Activated CD8-positive, alpha-beta T cell treated with anti-CD3 and anti-CD28 coated beads, Interleukin-2, amount 10 ng/mL, durations not matched to agents 7 days and 5 days (primary cell): ENCODE results near the gene MTA3. TPM values are rescaled to one million over a fixed set of nuclear protein-coding genes. Genes with fewer than 3 reads are reported as not detected.
"Not testable (repeated sequence)": the region's sequence is repeated elsewhere in the genome, so short reads cannot be mapped to it uniquely, and the experiment has no call there.

Experiments
- ATAC-seq: fragments of 150-1000 bp; cut with Tn5 transposase; one replicate; pipeline ENCODE4 v1.10.0; 2021; ENCODE audit warnings: moderate library complexity
- CTCF ChIA-PET: fragments of 350-600 bp; sonication (Branson Sonifier 250); formaldehyde crosslinking; loops from one replicate; lab custom pipeline; 2021; ENCODE audit warnings: antibody characterized with exemption; lab: Charles Lee
- POLR2A ChIA-PET: fragments of 350-600 bp; sonication (Branson Sonifier 250); formaldehyde crosslinking; loops from one replicate; lab custom pipeline; 2021; ENCODE audit warnings: antibody characterized with exemption; lab: Charles Lee
- DNase-seq: peaks from one replicate; pipeline ENCODE4 v3.0.0-alpha.2; 2020
- H3K27ac Mint-ChIP-seq: one replicate; pipeline ENCODE4 v1.8.0; 2021; ENCODE audit warnings: mild to moderate bottlenecking, mixed read lengths
- H3K27me3 Mint-ChIP-seq: one replicate; pipeline ENCODE4 v1.8.0; 2021; ENCODE audit warnings: low read depth, mixed read lengths
- H3K36me3 Mint-ChIP-seq: one replicate; pipeline ENCODE4 v1.8.0; 2021; ENCODE audit warnings: low read depth, mixed read lengths
- H3K4me1 Mint-ChIP-seq: one replicate; pipeline ENCODE4 v1.8.0; 2021; ENCODE audit warnings: low read depth, mixed read lengths
- H3K4me3 Mint-ChIP-seq: one replicate; pipeline ENCODE4 v1.8.0; 2021; ENCODE audit warnings: mild to moderate bottlenecking, mixed read lengths
- H3K9me3 Mint-ChIP-seq: one replicate; pipeline ENCODE4 v1.8.0; 2022; ENCODE audit warnings: mixed read lengths; ENCODE audit not compliant: insufficient read depth
- total RNA-seq, 2 experiments: library from RNA; stranded (reverse); gene quantifications; one replicate each; pipeline ENCODE4 v1.2.3, GENCODE V29; 2021

MTA3 gene
- total RNA-seq, 2 experiments from 2014 or later, result 26.2 to 33.4 TPM

GRCh38 chr2:42721898-42722297 lies 153.5 kb downstream of the MTA3 start:
- Mint-ChIP-seq H3K27ac (no peak overlapping the region), H3K27me3 (no peaks in the 10 kb centered on the region), H3K9me3 (no peaks in the 10 kb centered on the region), H3K4me3 (no peak overlapping the region), H3K36me3 (peaks cover 4% of the 10 kb centered on the region), H3K4me1 (peaks cover 9% of the 10 kb centered on the region)
- CTCF ChIA-PET, result interaction anchor here (1.2 kb wide), 1 partner anchor 15 kb away, joined by 4 read pairs; no protein-coding TSS in a partner anchor
- POLR2A ChIA-PET, result no interaction called here
- ATAC-seq (no peak), DNase-seq (no peak)

GRCh38 chr2:42722320-42723190 lies 154.1 kb downstream of the MTA3 start:
- no peak overlapping the region for H3K4me3 Mint-ChIP-seq
- no peaks in the 10 kb centered on the region for H3K27me3 Mint-ChIP-seq
- H3K4me1 Mint-ChIP-seq, result peaks cover 9% of the 10 kb centered on the region
- peaks cover 4% of the 10 kb centered on the region for H3K36me3 Mint-ChIP-seq
- H3K27ac Mint-ChIP-seq, result no peak overlapping the region
- no peaks in the 10 kb centered on the region for H3K9me3 Mint-ChIP-seq
- ChIA-PET CTCF (interaction anchor here (1.2 kb wide), 1 partner anchor 16 kb away, joined by 4 read pairs; no protein-coding TSS in a partner anchor), POLR2A (no interaction called here)
- DNase-seq (no peak), ATAC-seq (peak; percentile 55)

DNA sequence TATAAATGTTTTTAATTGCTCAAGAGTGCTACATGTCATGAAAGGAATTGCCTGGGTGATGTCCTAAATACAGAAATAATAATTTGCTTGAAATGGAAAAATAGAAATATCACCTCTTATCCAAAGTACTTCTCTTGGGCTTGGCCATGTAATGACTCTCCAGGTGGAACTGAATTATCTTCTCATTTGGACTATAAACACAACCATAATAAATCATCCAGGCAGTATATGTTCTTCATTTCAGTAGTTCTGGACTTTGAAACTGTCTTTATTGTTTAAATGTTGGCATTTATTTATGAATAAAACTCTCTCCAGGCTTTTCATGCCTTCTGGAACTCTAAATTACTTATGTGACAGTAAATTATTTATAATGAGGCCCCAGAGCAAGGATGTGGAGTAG lies 155.0 kb downstream of the MTA3 start:
- H3K27ac Mint-ChIP-seq, result no peak overlapping the region
- peaks cover 9% of the 10 kb centered on the region for H3K4me1 Mint-ChIP-seq
- CTCF ChIA-PET, result no interaction called here
- no peaks in the 10 kb centered on the region for H3K9me3 Mint-ChIP-seq
- no peak overlapping the region for H3K4me3 Mint-ChIP-seq
- no peaks in the 10 kb centered on the region for H3K27me3 Mint-ChIP-seq
- POLR2A ChIA-PET, result no interaction called here
- H3K36me3 Mint-ChIP-seq, result peaks cover 4% of the 10 kb centered on the region
- ATAC-seq (no peak), DNase-seq (no peak)

- peaks cover 5% of the 10 kb centered on the region for H3K9me3 Mint-ChIP-seq
- no peaks in the 10 kb centered on the region for H3K27me3 Mint-ChIP-seq
- no peak overlapping the region for H3K27ac Mint-ChIP-seq
- peaks cover 9% of the 10 kb centered on the region for H3K4me1 Mint-ChIP-seq
- ChIA-PET POLR2A (no interaction called here), CTCF (no interaction called here)
- no peak for DNase-seq
- no peak overlapping the region for H3K4me3 Mint-ChIP-seq
- peaks cover 9% of the 10 kb centered on the region for H3K36me3 Mint-ChIP-seq
- no peak for ATAC-seq
These were observed 156.5 kb downstream of the MTA3 start for GRCh38 chr2:42724886-42725285.

- Mint-ChIP-seq H3K9me3 (peaks cover 11% of the 10 kb centered on the region), H3K27me3 (no peaks in the 10 kb centered on the region), H3K4me3 (no peak overlapping the region), H3K36me3 (peaks cover 17% of the 10 kb centered on the region), H3K27ac (no peak overlapping the region), H3K4me1 (peaks cover 9% of the 10 kb centered on the region)
- DNase-seq, result no peak
- peak; percentile 27 for ATAC-seq
- ChIA-PET POLR2A (no interaction called here), CTCF (no interaction called here)
These were observed 157.2 kb downstream of the MTA3 start for GRCh38 chr2:42725657-42726056.

DNA sequence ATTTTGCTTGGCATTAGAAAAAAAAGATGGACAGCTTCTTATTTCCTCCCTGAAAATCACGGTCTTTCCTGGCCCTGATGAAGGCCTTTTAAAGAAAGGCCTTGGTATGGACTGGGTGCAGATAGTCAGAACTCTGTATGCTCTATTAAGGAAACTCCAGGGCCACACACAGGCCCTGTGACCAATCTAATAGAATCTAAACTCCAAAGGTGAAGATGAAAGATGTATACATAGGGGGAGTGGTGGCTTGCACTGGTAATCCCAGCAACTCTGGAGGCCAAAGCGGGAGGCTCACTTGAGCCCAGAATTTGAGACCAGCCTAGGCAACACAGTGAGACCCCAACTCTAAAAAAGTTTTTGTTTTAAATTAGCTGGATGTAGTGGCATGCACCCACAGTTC lies 158.2 kb downstream of the MTA3 start:
- ChIA-PET CTCF (no interaction called here), POLR2A (no interaction called here)
- peaks cover 9% of the 10 kb centered on the region for H3K4me1 Mint-ChIP-seq

DNA sequence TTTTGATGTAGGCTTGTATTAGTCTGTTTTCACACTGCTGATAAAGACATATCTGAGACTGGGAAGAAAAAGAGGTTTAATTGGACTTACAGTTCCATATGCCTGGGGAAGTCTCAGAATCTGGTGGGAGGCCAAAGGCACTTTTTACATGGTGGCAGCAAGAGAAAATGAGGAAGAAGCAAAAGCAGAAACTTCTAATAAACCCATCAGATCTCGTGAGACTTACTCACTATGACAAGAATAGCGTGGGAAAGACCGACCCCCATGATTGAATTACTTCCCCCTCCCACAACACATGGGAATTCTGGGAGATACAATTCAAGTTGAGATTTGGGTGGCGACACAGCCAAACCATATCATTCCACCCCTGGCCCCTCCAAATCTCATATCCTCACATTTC lies 162.9 kb downstream of the MTA3 start:
- DNase-seq, H3K4me1 Mint-ChIP-seq, CTCF ChIA-PET, POLR2A ChIA-PET, ATAC-seq, H3K4me3 Mint-ChIP-seq, H3K27me3 Mint-ChIP-seq, H3K27ac Mint-ChIP-seq: not testable (repeated sequence)
- peaks cover 57% of the 10 kb centered on the region for H3K36me3 Mint-ChIP-seq
- peaks cover 41% of the 10 kb centered on the region for H3K9me3 Mint-ChIP-seq

More for the DNA sequence above, 158.2 kb downstream of the MTA3 start:
- H3K4me3 Mint-ChIP-seq, result no peak overlapping the region
- DNase-seq (no peak), ATAC-seq (no peak)
- H3K27ac Mint-ChIP-seq, result no peak overlapping the region
- H3K36me3 Mint-ChIP-seq, result peaks cover 23% of the 10 kb centered on the region
- no peaks in the 10 kb centered on the region for H3K27me3 Mint-ChIP-seq
- H3K9me3 Mint-ChIP-seq, result peaks cover 17% of the 10 kb centered on the region

DNA sequence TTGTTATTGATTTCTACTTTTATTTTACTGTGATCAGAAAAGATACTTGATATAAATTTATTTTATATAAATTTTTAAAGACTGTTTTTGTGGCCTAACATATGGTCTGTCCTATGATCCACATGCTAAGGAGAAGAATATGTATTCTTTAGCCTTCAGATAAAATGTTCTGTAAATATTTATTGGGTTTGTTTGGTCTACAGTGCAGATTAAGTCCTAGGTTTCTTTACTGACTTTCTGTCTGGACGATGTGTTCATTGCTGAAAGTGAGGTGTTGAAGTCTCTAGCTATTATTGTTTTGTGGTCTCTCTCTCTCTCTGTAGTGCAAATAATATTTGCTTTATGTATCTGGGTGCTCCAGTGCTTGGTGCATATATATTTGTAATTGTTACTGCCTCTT lies 165.4 kb downstream of the MTA3 start:
- no peak for ATAC-seq
- POLR2A ChIA-PET, result no interaction called here
- H3K27me3 Mint-ChIP-seq, result no peaks in the 10 kb centered on the region

GRCh38 chr2:42736598-42737322 lies 168.3 kb downstream of the MTA3 start:
- DNase-seq (no peak), ATAC-seq (no peak)
- ChIA-PET CTCF (no interaction called here), POLR2A (no interaction called here)
- Mint-ChIP-seq H3K27ac (no peak overlapping the region), H3K4me1 (peaks cover 6% of the 10 kb centered on the region), H3K27me3 (no peaks in the 10 kb centered on the region), H3K4me3 (no peak overlapping the region), H3K9me3 (peaks cover 39% of the 10 kb centered on the region), H3K36me3 (peaks cover 74% of the 10 kb centered on the region)

More for the DNA sequence above, 165.4 kb downstream of the MTA3 start:
- peaks cover 77% of the 10 kb centered on the region for H3K36me3 Mint-ChIP-seq
- H3K4me3 Mint-ChIP-seq, result no peak overlapping the region
- no peak overlapping the region for H3K27ac Mint-ChIP-seq
- H3K4me1 Mint-ChIP-seq, result peaks cover 2% of the 10 kb centered on the region
- CTCF ChIA-PET, result no interaction called here
- peaks cover 48% of the 10 kb centered on the region for H3K9me3 Mint-ChIP-seq
- DNase-seq, result no peak

DNA sequence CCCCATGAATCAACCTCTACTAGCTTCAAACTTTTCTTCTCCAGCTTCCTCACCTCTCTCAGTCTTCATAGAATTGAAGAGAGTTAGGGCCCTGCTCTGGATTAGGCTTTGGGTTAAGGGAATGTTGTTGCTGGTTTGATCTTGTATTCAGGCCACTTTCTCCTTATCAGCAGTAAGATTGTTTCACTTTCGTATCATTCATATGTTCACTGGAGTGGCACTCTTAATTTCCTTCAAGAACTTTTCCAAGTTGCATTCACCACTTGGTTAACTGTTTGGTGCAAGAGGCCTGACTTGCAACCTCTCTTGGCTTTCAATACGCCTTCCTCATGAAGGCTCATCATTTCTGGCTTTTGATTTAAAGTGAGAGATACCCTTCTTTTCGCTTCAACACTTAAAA lies 172.7 kb downstream of the MTA3 start:
- ATAC-seq, result no peak
- Mint-ChIP-seq H3K4me1 (peaks cover 4% of the 10 kb centered on the region), H3K36me3 (peaks cover 43% of the 10 kb centered on the region), H3K9me3 (peaks cover 16% of the 10 kb centered on the region), H3K27ac (no peak overlapping the region), H3K27me3 (no peaks in the 10 kb centered on the region), H3K4me3 (no peak overlapping the region)
- DNase-seq, result no peak
- ChIA-PET CTCF (no interaction called here), POLR2A (no interaction called here)

DNA sequence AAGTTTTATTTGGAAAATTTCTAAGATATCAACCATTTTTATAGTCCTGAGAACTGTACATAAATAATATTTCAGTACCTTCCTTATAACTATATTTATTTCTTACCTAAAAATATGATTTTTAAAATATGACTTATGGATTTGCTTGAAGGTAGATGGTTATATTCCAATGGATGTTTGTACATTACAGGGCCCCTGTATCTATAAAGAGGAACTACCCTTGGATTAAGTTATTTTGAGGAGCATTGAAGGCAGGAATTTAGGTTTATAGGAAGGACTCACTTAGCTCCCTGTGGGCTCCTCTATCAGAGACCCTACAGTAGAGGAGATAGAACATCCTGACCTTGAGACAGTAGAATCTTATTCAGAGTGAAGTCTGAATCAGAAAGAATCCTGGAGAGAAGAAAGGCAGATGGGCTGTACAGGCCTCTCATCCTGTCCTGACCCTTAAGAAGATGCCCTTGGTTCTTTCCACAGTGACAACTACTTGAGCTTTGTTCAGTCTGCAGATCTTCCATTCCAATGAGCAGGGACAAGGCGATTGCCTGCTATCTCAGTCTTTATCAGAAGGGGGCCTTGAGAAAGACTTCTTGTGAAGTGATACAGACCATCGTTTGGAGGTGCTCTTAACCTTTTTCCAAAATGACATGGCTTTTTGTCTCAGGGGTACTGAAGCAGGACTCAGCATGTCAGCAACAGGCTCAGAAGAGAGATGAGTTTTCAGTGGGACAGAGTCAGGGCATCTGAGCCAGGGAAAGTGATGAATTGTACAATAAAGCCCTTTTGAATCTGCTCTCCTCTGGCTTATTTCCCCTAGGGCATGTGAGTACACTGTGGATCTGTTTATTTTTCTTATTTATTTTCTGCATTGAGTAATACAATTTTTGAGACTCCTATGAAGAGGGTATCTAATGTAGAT lies 174.6 kb downstream of the MTA3 start:
- Mint-ChIP-seq H3K4me3 (no peak overlapping the region), H3K9me3 (peaks cover 9% of the 10 kb centered on the region), H3K4me1 (peaks cover 4% of the 10 kb centered on the region), H3K27ac (no peak overlapping the region), H3K36me3 (peaks cover 25% of the 10 kb centered on the region), H3K27me3 (no peaks in the 10 kb centered on the region)
- DNase-seq (no peak), ATAC-seq (no peak)
- CTCF ChIA-PET, result interaction anchor here (0.8 kb wide), 1 partner anchor 80 kb away, joined by 3 read pairs; no protein-coding TSS in a partner anchor
- POLR2A ChIA-PET, result no interaction called here
